Colonic mucosa (tissue), 4 donors: ENCODE data around the gene ITGBL1. TPM values are rescaled to one million over a fixed set of nuclear protein-coding genes. Genes with fewer than 3 reads are reported as not detected.
A peak's percentile ranks its signal among the peaks of the same experiment; 100 is the strongest.

ENCODE experiments used
- DNase-seq: peaks from one replicate; pipeline ENCODE4 v3.0.0-alpha.2; 2020
- H3K27ac ChIP-seq: fragments of 200-600 bp; one replicate; pipeline ENCODE4 v1.8.0; 2021
- H3K27me3 ChIP-seq: fragments of 200-600 bp; one replicate; pipeline ENCODE4 v1.8.0; 2021
- H3K36me3 ChIP-seq: fragments of 200-600 bp; one replicate; pipeline ENCODE4 v1.8.0; 2021
- H3K4me1 ChIP-seq: fragments of 200-600 bp; one replicate; pipeline ENCODE4 v1.8.0; 2021; ENCODE audit warnings: mild to moderate bottlenecking
- H3K4me3 ChIP-seq: fragments of 200-600 bp; one replicate; pipeline ENCODE4 v1.8.0; 2021
- H3K9ac ChIP-seq, 2 donors: one replicate each; pipeline ENCODE4 v1.7.0; 2013; ENCODE audit warnings: control low read depth in 2 of 2, low read depth in 2 of 2, low read length in 2 of 2
- H3K9me3 ChIP-seq: fragments of 200-600 bp; one replicate; pipeline ENCODE4 v1.8.0; 2021
- intact Hi-C: fragments of 100-400 bp; cut with DNase I; formaldehyde crosslinking; loops from one replicate; pipeline ENCODE4 v1.14.1; 2022
- total RNA-seq, 2 donors: library from RNA; stranded (reverse); fragmentation: NEBNext Ultra II Directional in 1 of 2; extraction: Animal tissue kit (Norgen Biotek cat#: 25700) in 1 of 2; gene quantifications; one replicate each; pipeline ENCODE4 v1.2.1, GENCODE V29; 2021
- TF ChIP-seq, protein P1 (sequence below): fragments of 200-600 bp; IDR thresholded peaks from one replicate; pipeline ENCODE4 v1.8.0; 2022; ENCODE audit warnings: antibody characterized with exemption, mild to moderate bottlenecking
- donor health status: healthy.
- donor health status: DM: no; HTN: no; CAD: no.
- donor health status: DM: no; HTN: no; CAD: no.

Gene ITGBL1
- total RNA-seq, 2 donors from 2014 or later, result 0.25 to 0.72 TPM

DNA sequence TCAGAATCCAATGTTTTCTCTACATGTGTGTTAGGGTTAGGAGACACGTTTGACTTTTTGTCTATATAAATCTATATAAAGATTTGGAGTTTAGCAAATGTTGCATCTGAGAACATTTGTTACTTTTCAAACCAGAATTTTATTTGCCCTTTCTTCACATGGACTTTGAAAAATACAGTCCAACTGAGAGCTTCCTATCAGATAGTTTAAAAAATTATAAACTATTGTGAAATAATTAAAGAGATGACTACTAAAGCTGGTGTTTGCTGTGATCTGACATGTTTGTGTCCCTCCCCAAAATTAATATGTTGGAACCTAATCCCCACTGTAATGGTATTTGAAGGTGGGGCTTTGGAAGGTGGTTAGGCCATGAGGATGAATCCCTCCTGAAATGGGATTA is 297.1 kb downstream of the ITGBL1 start:
- no peaks in the 10 kb centered on the region for H3K9me3 ChIP-seq
- TF ChIP-seq, protein P1, sequence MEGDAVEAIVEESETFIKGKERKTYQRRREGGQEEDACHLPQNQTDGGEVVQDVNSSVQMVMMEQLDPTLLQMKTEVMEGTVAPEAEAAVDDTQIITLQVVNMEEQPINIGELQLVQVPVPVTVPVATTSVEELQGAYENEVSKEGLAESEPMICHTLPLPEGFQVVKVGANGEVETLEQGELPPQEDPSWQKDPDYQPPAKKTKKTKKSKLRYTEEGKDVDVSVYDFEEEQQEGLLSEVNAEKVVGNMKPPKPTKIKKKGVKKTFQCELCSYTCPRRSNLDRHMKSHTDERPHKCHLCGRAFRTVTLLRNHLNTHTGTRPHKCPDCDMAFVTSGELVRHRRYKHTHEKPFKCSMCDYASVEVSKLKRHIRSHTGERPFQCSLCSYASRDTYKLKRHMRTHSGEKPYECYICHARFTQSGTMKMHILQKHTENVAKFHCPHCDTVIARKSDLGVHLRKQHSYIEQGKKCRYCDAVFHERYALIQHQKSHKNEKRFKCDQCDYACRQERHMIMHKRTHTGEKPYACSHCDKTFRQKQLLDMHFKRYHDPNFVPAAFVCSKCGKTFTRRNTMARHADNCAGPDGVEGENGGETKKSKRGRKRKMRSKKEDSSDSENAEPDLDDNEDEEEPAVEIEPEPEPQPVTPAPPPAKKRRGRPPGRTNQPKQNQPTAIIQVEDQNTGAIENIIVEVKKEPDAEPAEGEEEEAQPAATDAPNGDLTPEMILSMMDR, result no peak
- H3K9ac ChIP-seq, result no peak overlapping the region
- H3K27me3 ChIP-seq, result no peaks in the 10 kb centered on the region
- no peak overlapping the region for H3K27ac ChIP-seq
- H3K4me1 ChIP-seq, result no peaks in the 10 kb centered on the region
- no peaks in the 10 kb centered on the region for H3K36me3 ChIP-seq
- intact Hi-C loops, result no loop called here
- no peak overlapping the region for H3K4me3 ChIP-seq
- DNase-seq, result no peak

DNA sequence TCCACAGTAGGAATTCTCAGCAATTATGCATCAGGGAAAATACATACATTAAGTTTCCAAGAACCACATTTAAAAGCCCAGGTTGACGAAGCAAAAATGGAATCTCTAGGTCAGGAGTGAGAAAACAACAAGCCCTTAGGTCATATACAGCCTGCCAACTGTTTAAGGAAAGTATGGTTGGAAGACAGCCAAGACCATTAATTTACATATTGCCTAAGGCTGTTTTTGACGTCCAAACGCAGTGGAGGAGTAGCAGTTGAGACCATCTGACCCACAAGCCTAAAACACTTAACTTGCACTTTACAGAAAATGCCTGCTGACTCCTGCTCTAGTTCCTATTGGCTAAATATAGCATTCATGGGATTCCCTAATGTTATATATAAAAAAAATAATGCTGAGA is 299.0 kb downstream of the ITGBL1 start:
- no peak overlapping the region for H3K9ac ChIP-seq
- TF ChIP-seq, protein P1, result no peak
- intact Hi-C loops, result no loop called here
- no peak overlapping the region for H3K4me3 ChIP-seq
- H3K36me3 ChIP-seq, result no peaks in the 10 kb centered on the region
- H3K27me3 ChIP-seq, result no peaks in the 10 kb centered on the region
- no peak for DNase-seq
- no peaks in the 10 kb centered on the region for H3K9me3 ChIP-seq
- no peak overlapping the region for H3K27ac ChIP-seq
- no peaks in the 10 kb centered on the region for H3K4me1 ChIP-seq

DNA sequence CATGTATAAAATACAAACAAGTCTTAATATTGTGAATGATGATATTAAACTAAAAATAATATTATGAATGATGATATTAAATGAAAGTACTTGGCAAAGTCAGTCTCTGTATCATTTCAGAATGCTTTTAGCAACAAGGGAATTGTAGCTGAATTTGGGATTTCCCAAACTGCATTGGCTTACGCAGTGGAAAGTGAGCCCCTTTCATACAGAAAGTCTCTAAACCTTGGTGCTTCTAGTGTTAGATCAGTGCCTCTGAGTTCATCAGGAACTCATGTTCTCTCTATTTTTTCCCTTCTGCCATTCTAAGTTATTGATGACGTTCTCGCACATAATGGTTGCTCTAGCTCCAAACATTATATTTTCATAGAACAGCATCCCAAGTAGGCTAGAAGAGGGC is 300.0 kb downstream of the ITGBL1 start:
- no peaks in the 10 kb centered on the region for H3K36me3 ChIP-seq
- H3K27ac ChIP-seq, result no peak overlapping the region
- no peaks in the 10 kb centered on the region for H3K4me1 ChIP-seq
- H3K4me3 ChIP-seq, result no peak overlapping the region
- TF ChIP-seq, protein P1, result no peak
- intact Hi-C loops, result no loop called here
- no peak for DNase-seq
- H3K27me3 ChIP-seq, result no peaks in the 10 kb centered on the region
- H3K9ac ChIP-seq, result no peak overlapping the region
- no peaks in the 10 kb centered on the region for H3K9me3 ChIP-seq

DNA sequence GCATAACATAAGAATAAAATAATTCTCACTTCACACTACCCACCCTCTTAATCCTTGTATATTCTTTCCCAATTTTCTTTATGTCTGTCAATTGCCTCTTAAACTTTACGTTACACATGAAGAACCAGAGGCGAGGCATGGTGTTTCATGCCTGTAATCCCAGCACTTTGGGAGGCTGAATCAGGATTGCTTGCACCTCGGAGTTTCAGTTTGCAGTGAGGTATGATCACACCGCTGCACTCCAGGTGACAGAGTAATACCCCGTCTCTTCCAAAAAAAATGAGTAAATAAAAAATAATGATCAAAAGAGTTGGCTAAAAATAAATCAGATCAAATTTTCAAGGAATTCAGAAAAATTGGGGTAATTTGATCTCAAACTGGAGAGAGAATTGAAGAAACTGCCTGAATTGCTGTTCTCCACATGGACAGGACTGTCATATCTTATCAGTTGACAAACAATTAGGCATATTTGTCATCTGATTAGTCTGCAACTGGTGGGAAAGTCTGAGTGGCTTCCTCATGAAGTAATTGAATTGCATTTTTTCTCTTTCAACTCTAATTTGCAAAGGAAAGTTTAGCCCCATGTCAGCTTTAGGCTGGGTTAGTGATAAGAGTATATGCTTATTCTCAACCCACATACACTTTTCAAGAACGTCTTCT is 302.9 kb downstream of the ITGBL1 start:
- TF ChIP-seq, protein P1, result no peak
- H3K4me1 ChIP-seq, result no peaks in the 10 kb centered on the region
- H3K4me3 ChIP-seq, result no peak overlapping the region
- H3K9ac ChIP-seq, result no peak overlapping the region
- intact Hi-C loops, result no loop called here
- DNase-seq, result no peak
- no peaks in the 10 kb centered on the region for H3K36me3 ChIP-seq
- no peaks in the 10 kb centered on the region for H3K9me3 ChIP-seq
- no peak overlapping the region for H3K27ac ChIP-seq
- H3K27me3 ChIP-seq, result no peaks in the 10 kb centered on the region

DNA sequence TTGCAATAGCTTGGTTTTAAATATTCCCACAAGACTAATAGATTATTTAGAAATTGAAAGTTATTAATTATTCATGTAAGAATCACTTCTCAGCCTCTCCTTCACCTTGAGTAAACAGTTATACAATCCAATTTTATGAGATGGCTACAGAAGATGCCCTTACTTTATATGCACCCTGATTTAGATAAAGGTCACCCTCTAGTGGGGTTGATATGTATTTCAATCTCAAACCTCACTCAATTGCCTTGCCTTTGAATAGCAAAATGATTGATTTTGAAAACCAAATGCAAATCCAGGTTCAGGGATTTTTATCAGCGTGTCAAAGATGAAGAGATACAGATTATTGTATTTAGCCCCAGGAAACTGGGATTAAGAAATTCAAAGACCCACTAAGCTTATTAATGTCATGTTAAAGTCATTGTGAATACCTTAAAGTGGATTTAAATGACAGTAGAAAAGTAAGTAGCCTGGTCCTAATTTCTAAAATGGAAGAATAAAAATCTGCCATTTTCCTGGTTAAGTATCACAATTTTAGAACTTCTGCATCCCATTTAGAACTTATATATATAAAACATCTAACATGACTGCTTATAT is 305.1 kb downstream of the ITGBL1 start:
- Histone ChIP-seq H3K4me3 (no peak overlapping the region), H3K36me3 (no peaks in the 10 kb centered on the region), H3K4me1 (no peaks in the 10 kb centered on the region), H3K9me3 (no peaks in the 10 kb centered on the region), H3K27ac (no peak overlapping the region), H3K27me3 (no peaks in the 10 kb centered on the region), H3K9ac (no peak overlapping the region)
- TF ChIP-seq, protein P1, result peak; percentile 27
- intact Hi-C loops, result loop anchor here (2.0 kb wide), 1 partner anchor 243 kb away; no protein-coding TSS in a partner anchor
- no peak for DNase-seq
